Esophagus squamous epithelium (tissue), 4 donors: Measurements from ENCODE around the gene HERC3.

Experiments used
- CTCF ChIP-seq, 6 experiments: fragments of 450-650 bp in 4 of 6; fragments of 200-600 bp in 2 of 6; sonication (generic) in 2 of 6; IDR thresholded peaks; one replicate each; pipeline ENCODE4 v1.5.1; 2016 to 2019; ENCODE audit warnings: antibody characterized with exemption in 6 of 6, mild to moderate bottlenecking in 4 of 6, moderate library complexity in 4 of 6
- POLR2A ChIP-seq, 4 donors: fragments of 450-650 bp; IDR thresholded peaks; one replicate each; pipeline ENCODE4 v1.6.1; 2017; ENCODE audit warnings: antibody characterized with exemption in 4 of 4, mild to moderate bottlenecking in 4 of 4, moderate library complexity in 3 of 4

- peak in 1 of 4 donors; percentile 22 for TF ChIP-seq POLR2A (IDR thresholded peaks at IDR 0.05)
- TF ChIP-seq CTCF (IDR thresholded peaks at IDR 0.05) = no peak
These were observed 18.5 kb downstream of the HERC3 start for GRCh38 chr4:88610771-88611170.
